GM18502 (cell line): ENCODE measurements around the gene IL17REL.

Source experiments
- ATAC-seq: cut with Tn5 transposase; IDR thresholded peaks from one replicate; pipeline ENCODE4 v1.9.1; 2021; ENCODE audit warnings: mild to moderate bottlenecking; ENCODE audit not compliant: unreplicated experiment, poor library complexity

IL17REL gene

GRCh38 chr22:50027639-50028537 is 15.3 kb upstream of the IL17REL start:
- ATAC-seq = no peak

- ATAC-seq = no peak
Measured at GRCh38 chr22:50025993-50026392, 13.4 kb upstream of the IL17REL start.

GRCh38 chr22:50022171-50022819 is 9.7 kb upstream of the IL17REL start:
- ATAC-seq = no peak

GRCh38 chr22:50020606-50021005 is 8.0 kb upstream of the IL17REL start:
- ATAC-seq = no peak

GRCh38 chr22:50019316-50019715 is 6.8 kb upstream of the IL17REL start:
- ATAC-seq = no peak

- no peak for ATAC-seq
Measured at GRCh38 chr22:50018608-50019285, 6.2 kb upstream of the IL17REL start.

- no peak for ATAC-seq
Measured at GRCh38 chr22:50017701-50018224, 5.2 kb upstream of the IL17REL start.

- no peak for ATAC-seq
Measured at GRCh38 chr22:50016988-50017700, 4.6 kb upstream of the IL17REL start.

GRCh38 chr22:50016308-50016987 is 3.9 kb upstream of the IL17REL start:
- no peak for ATAC-seq

- ATAC-seq = no peak
Measured at GRCh38 chr22:50015451-50016307, 3.1 kb upstream of the IL17REL start.

GRCh38 chr22:50014655-50015401 is 2.3 kb upstream of the IL17REL start:
- no peak for ATAC-seq

- no peak for ATAC-seq
Measured at GRCh38 chr22:50014053-50014501, 1.5 kb upstream of the IL17REL start.

- no peak for ATAC-seq
Measured at GRCh38 chr22:50011447-50012210, 936 bp downstream of the IL17REL start.

GRCh38 chr22:50010676-50011446 is 1.7 kb downstream of the IL17REL start:
- ATAC-seq = no peak

GRCh38 chr22:50009765-50010675 is 2.5 kb downstream of the IL17REL start:
- ATAC-seq = no peak

GRCh38 chr22:50009251-50009650 is 3.3 kb downstream of the IL17REL start:
- ATAC-seq = no peak
